GM19025 (cell line): ENCODE measurements around the gene SLC5A10.
"Not testable (repeated sequence)": the region's sequence is repeated elsewhere in the genome, so short reads cannot be mapped to it uniquely, and the experiment has no call there.

Experiments
- ATAC-seq: cut with Tn5 transposase; IDR thresholded peaks from one replicate; pipeline ENCODE4 v1.9.1; 2021; ENCODE audit warnings: mild to moderate bottlenecking, low read depth, moderate library complexity; ENCODE audit not compliant: unreplicated experiment

SLC5A10 gene

GRCh38 chr17:19036186-19036585, 84.2 kb downstream of the SLC5A10 start:
- not testable (repeated sequence) for ATAC-seq

GRCh38 chr17:19037547-19037946, 85.6 kb downstream of the SLC5A10 start:
- ATAC-seq = not testable (repeated sequence)

- ATAC-seq = not testable (repeated sequence)
Measured at GRCh38 chr17:19038007-19038406, 86.0 kb downstream of the SLC5A10 start.

GRCh38 chr17:19038730-19039129, 86.8 kb downstream of the SLC5A10 start:
- not testable (repeated sequence) for ATAC-seq

- not testable (repeated sequence) for ATAC-seq
Measured at GRCh38 chr17:19040350-19040749, 88.4 kb downstream of the SLC5A10 start.

GRCh38 chr17:19041871-19042270, 89.9 kb downstream of the SLC5A10 start:
- ATAC-seq = not testable (repeated sequence)

GRCh38 chr17:19042369-19042768, 90.4 kb downstream of the SLC5A10 start:
- ATAC-seq = not testable (repeated sequence)

- not testable (repeated sequence) for ATAC-seq
Measured at GRCh38 chr17:19043032-19043431, 91.1 kb downstream of the SLC5A10 start.

- ATAC-seq = not testable (repeated sequence)
Measured at GRCh38 chr17:19044643-19045042, 92.7 kb downstream of the SLC5A10 start.

- not testable (repeated sequence) for ATAC-seq
Measured at GRCh38 chr17:19046782-19047375, 94.9 kb downstream of the SLC5A10 start, which contains the start of gene GRAP. TSS of gene GRAP (minus strand) at chr17:19046957. CDS start at chr17:19046926, 31 bp downstream.

GRCh38 chr17:19047510-19047909, 95.5 kb downstream of the SLC5A10 start:
- not testable (repeated sequence) for ATAC-seq

- ATAC-seq = not testable (repeated sequence)
Measured at GRCh38 chr17:19048826-19049225, 96.9 kb downstream of the SLC5A10 start.

GRCh38 chr17:19055447-19055846, 103.5 kb downstream of the SLC5A10 start:
- ATAC-seq = not testable (repeated sequence)

- peak; percentile 54 for ATAC-seq
Measured at GRCh38 chr17:19062009-19062717, 110.2 kb downstream of the SLC5A10 start.

- ATAC-seq = peak; percentile 37
Measured at GRCh38 chr17:19062718-19063325, 110.9 kb downstream of the SLC5A10 start.

GRCh38 chr17:19063326-19063956, 111.5 kb downstream of the SLC5A10 start:
- ATAC-seq = peak; percentile 14

- ATAC-seq = not testable (repeated sequence)
Measured at GRCh38 chr17:19064378-19064777, 112.4 kb downstream of the SLC5A10 start.

- peak; percentile 91 for ATAC-seq
Measured at GRCh38 chr17:19070318-19071168, 118.6 kb downstream of the SLC5A10 start.
